Effector CD8-positive, alpha-beta T cell (primary cell): Measurements from ENCODE around the gene ALDOB.
"Not testable (repeated sequence)": the region's sequence is repeated elsewhere in the genome, so short reads cannot be mapped to it uniquely, and the experiment has no call there.

ENCODE experiments used
- DNase-seq: peaks from one replicate; lab custom pipeline; 2025; lab: John Stamatoyannopoulos, UW

Gene ALDOB

DNA sequence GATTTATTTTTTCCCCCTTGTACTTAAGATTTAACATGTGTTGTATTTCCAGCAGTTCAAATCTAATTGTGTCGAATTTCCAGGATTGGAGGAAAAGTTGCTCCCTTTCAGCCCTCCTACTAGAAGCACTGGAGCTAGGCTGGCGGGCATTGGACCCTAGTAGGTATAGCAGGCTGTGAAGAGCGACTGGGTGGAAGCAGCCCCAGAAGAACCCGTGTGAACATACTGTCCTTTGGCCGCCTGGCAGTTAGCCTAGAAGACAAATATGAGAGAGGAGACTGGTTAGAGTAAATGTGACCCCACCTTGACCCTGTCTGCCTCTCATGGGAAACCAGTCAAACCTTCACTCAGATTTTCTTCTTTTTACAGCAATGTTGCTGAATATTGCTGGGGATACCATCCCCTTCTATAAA lies 13.9 kb downstream of the ALDOB start:
- no peak for DNase-seq

DNA sequence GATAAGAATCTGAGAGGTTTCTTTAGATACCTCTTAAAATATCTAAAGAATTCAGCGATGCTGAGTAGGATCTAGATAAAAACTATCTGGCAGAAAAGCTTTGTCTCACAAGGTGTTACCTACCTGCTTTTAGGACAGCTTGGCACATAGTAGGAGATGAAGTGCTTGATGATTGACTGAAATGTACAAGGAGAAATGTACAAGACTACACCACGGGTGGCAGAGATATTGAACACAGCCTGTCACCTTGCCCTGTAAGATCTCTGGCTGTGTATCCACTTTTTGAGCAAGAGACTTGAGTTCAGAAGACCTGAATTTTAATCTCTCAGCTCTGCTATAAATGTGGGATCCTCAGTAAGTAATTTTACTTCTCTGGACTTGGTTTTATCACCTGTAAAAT lies 15.7 kb downstream of the ALDOB start:
- no peak for DNase-seq

DNA sequence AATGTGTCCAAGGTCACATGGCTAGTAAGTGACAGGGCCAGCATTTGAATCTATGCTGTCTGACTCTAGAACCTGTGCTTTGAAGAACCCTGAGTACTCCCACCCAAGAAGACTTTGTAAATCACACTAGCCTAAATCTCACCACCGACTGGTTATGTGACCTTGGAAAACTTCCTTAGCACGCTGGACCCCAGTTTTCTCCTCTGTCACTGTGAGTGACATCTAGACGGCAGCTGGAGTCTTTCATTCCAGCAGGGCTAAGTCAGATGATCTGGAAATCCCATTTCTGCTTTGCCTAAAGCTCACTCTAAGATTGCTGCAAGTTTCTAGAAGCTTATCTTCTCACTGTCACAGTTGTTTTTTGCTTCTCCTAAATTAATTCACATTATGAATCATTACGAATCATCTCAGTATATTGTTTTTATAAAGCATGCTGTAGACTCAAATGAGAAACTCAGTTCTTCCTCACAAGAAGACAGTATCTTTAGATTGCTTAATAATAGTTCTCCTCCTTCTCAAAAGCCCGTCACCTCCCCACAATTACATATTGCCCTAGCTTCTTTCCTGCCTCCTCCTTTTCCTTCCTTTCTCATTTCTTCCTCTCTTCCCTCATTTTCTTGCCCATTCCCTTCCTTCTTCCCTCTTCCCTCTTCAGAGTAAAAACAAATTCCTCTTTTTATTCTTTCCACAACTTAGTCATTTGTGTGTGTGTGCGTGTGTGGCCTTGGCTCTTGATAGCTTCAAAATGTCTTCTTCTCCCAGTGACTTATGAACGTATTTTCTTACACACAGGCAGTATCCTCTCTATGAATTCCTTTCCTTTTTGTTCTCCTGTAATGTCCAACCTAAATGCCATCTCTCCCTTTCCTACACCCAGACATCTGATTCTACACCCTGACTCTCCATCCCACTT lies 16.8 kb downstream of the ALDOB start:
- no peak for DNase-seq

DNA sequence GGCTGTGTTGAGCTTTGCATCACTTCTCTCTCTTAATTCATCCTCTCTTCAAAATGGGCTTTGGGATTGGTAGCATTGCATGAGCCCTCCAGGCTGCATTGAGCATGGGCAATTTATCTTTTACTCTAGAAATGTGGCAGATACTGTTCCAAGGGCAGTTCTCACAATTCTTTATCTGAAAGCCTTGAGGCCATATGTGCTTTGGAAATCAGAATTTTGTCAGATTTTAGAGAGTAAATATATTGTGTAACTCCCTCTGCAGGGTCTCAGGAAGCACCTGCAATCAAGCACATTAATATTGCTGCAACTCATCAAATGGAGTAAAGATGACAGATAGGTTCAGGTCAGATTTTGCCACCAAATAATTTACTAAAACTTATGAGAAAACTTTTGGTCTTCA lies 17.6 kb downstream of the ALDOB start:
- no peak for DNase-seq

DNA sequence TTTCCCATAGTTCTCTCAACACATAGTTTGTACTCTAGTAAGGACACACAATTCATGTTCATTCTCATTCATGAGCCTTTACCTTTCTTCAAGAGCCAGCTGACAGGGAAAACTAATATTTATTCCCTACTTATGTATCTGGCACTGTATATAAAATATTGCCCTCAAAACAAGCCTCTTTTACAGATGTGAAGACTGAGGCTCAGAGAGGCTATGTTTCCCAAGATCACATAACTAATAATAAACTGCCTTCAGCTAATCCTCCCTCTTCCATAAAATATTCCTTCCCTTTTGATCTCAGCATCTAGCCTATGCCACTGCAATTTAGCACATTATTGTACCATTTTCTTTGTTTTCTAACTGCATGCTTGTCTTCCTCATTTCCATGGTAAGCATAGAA lies 18.2 kb downstream of the ALDOB start:
- no peak for DNase-seq

DNA sequence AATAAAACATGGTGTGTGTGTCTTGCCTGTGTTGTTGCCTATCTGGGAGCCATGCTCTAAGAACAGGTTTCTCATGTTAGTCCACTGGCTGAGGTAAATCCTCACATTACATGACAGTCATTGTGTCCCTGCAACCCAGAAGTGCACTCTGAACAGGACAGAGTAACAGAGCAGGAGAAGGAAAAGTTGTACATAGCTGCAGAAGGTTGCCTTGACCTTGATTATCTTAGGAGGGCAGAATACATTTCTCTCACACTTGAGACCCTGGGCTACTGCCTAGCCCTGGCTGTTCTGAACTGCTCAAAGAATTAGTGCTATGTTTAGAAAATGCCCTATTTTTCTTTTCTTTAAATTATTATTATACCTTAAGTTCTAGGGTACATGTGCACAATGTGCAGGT lies 20.0 kb downstream of the ALDOB start:
- no peak for DNase-seq

DNA sequence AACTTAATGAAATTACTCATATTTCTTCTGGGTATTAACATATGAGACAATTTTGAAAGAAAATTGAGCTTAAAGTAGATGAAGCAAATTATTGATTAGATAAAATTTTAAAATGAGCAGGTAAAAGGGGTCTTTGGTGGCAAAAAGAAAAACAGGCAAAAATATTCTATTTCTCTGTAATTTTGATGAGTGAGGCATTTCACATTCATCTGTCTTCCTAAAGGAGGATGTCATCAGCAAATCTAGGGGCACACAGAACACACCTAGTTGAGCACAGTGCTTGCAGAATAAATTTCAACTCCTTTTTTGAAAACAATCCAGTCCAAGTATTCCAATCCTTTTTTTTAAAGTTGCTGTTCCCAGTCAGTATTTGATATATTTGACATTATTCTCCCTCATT lies 20.7 kb downstream of the ALDOB start:
- no peak for DNase-seq

DNA sequence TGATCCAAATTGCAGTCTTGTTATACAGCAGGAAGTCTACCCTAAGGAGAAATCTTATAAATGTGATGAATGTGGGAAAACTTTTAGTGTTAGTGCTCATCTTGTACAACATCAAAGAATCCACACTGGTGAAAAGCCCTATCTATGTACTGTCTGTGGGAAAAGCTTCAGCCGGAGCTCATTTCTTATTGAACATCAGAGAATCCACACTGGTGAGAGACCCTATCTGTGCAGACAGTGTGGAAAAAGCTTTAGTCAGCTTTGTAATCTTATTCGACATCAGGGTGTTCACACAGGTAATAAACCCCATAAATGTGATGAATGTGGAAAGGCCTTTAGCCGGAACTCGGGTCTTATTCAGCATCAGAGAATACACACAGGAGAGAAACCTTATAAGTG lies 26.5 kb downstream of the ALDOB start:
- no peak for DNase-seq

DNA sequence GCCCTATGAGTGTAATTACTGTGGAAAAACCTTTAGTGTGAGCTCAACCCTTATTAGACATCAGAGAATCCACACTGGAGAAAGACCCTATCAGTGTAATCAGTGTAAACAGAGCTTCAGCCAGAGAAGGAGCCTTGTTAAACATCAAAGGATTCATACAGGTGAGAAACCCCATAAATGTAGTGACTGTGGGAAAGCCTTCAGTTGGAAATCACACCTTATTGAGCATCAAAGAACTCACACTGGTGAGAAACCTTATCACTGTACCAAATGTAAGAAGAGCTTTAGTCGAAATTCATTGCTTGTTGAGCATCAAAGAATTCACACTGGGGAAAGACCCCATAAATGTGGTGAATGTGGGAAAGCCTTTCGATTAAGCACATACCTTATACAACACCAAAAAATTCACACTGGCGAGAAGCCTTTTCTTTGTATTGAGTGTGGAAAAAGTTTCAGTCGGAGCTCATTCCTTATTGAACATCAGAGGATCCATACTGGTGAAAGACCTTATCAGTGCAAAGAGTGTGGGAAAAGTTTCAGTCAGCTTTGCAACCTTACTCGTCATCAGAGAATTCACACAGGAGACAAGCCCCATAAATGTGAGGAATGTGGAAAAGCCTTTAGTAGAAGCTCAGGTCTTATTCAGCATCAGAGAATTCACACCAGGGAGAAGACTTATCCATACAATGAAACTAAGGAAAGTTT lies 27.0 kb downstream of the ALDOB start:
- DNase-seq, result no peak

DNA sequence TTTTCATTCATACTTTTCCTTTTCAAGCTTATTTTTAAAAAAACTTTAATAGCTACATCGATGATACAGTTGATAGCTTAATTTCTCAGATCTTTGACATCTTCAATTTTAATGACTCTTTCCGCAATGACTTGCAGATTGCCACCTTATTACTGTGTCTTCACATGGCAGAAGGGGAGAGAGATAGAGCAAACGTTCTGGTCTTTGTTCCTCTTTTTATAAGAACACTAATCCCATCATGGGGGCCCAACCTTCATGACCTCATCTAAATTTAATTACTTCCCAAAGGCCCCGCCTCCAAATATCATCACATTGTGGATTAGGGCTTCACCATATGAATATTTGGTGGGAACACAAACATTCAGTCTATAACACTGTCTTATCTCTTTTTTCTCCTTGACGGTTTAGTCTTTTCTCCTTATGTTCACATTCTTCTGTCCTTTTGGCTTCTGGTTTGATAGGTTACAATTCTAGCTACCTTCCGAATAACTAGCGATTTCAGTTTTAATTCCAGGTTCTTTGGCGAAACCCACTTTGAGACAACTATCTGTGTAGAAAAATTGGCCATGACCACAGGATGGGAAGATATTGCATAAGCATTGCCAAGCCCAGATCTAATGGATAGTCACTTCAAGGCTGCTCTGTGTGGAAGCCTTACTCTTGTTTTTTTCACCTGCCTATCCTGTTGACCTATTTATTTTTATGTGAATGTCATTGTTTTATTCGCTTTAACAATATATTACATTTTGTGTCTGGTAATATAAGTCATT lies 31.9 kb downstream of the ALDOB start:
- no peak for DNase-seq

DNA sequence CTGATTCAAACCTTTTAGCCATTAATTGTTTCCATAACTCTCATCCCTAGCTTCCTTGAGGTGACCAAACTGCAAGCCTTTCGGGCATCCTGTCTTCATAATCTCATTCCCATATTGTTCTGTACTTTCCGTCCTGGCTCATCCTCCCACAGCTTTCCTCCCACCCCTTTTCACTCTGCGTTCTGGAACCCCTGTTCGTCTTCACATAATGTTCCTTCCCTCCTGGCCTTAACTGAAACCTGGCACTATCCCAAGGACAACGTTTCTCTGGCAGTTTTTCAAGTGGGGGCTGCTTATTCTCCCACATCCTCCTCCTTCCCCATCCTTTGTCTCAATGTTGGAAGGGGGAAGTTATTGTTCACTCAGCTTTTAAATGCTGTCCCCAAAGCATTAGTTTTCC lies 35.5 kb downstream of the ALDOB start:
- DNase-seq, result no peak

DNA sequence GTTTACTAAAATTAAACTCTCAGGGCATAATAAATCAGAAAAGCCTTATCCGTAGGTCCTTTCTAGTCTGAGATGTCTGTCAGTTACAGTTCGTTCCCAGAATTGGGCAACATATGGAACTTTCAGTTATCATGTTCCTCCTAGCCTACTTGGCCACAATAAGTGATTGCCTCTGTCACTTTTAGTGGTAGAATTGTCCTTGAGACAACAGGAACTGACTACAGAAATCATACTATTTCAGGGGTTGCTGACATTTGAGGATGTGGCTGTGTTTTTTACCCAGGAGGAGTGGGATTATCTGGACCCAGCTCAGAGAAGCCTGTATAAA lies 36.0 kb downstream of the ALDOB start:
- DNase-seq, result no peak

DNA sequence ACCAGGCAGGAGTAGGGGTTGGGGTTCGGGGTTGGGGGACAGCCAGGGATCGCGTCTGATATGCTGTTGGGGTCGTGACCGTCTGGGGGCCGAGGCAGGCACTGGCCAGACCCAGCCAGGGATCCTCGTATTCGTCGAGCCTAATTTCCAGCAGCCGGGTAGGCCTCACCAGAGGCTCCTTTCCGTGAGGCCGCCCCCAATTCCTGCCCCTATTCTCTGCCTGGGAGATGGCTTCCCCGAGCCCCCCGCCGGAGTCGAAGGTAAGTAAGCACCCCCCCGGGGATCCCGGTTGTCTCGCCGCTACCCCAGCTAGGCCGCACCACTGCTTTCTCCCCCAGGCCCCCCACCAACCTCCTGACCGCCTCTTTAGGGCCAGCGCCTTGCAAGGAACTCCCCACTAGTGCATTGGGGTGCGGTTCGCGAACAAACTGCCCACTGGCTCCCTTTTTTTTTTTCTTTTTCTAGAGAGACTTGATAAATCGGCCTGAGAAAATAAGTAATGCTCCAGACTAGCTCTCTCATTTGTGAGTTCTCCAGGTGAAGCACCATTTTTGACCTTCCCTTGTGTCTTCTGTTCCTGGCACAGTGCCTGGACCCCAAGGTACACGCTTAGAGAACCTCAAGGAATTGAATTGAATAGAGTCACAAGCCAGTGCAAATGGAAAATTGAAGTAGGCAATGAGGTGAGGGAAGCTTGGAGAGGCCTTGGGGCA lies 36.5 kb downstream of the ALDOB start:
- DNase-seq, result no peak

DNA sequence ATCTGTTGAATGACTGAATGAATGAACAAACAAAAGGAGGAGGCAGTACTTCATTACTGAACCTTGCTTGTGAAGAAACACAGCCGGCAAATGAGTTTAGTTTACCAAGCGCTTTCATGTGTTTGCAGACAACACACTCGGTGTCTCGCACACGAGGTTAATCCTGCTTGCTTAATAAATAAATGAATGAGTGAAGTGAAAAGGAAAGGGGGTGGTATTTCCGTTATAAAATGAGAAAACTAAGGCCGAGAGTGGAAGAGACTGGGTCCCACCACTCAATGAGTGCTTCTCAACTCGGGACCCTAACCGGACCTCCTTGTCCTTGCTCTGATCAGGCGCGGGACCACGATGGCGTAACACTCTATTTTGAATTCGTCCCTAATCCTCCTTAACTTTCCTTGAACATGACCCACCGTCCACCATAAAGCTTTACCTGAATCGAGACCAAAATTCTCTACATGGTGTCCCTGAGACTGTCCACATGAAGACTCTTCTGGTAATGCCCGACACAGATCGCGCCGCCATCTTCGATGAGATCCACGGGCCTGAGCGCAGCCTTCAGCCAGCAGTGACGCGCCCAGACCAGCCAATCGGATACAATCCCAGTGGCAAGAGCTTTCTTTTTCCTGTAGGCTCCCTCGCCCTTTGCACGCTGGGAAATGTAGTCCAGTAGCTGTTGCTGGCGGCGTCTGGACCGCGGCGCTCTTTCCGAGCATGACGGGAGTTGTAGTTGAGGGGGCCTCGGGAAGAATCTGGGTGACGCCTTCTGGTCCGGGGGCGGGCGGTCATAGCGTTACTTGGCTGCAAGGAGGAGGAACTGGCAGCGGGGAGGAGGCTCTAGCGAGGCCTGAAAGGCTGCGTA lies 37.3 kb downstream of the ALDOB start, which contains the start of the genes MRPL50 and ZNF189:
Gene MRPL50 (minus strand): TSS at position 551 of the 862 bp plus-strand sequence. CDS start 26 bp downstream, at position 525.
Gene ZNF189 (plus strand): TSS at position 784 of the 862 bp plus-strand sequence. CDS start 306 bp downstream, outside the sequence.
- peak; percentile 93 for DNase-seq

DNA sequence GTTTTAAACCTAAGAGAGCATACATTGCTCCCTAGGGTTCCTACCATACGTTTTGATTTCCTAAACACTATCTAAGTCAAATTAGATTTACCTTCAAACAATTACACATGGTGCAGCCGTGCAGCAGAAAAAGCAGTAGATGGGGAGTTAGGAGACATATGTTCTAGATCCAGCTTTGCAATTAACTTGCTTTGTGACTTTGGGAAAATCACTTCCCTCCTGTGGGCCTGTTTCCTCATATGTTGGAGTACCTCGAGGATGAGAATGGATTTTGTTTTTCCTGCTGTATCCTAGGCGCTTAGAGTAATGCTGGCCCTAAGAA lies 37.9 kb downstream of the ALDOB start:
- no peak for DNase-seq

DNA sequence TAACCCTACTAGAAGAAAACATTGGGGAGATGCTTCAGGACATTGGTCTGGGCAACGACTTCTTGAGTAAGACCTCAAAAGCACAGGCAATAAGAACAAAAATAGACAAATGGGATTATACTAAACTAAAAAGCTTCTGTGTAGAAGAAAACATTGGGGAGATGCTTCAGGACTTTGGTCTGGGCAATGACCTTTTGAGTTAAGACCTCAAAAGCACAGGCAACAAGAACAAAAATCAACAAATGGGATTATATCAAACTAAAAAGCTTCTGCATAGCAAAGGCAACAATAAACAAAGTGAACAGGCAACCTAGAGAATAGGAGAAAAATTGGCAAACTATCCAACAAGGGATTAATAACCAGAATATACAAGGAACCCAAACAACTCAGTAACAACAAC lies 40.9 kb downstream of the ALDOB start:
- no peak for DNase-seq

DNA sequence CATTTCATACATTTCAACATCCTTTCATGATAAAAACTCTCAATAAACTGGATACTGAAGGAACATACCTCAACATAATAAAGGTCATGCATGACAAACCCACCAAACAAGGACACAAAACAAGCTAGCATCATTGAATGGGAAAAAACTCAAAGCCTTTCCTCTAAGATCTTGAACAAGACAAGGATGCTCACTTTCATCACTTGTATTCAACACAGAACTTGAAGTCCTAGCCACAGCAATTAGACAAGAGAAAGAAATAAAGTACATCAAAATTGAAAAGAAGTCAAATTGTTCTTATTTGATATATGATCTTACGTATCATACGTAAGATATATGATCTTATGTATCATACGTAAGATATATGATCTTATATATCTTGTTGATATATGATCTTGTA lies 42.4 kb downstream of the ALDOB start:
- no peak for DNase-seq

DNA sequence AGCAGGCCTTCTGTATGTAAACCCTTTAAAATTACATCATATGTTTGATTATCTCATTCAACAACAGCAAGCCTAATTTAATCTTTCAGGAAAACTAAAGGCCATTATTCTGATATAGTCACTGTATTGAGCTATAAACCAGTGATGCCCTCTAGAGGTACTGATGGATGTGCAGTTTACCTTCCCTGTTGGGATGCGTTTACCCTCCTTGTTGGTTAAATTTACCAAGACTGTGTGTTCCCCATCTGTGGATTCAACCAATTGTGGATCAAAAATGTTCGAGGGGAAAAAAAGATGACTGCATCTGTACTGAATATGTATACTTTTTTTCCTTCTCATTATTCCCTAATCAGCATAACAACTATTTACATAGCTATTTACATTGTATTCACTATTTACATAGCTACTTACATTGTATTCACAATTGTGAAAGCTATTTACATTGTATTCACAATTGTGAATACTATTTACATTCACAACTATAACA lies 47.0 kb downstream of the ALDOB start:
- DNase-seq, result no peak

DNA sequence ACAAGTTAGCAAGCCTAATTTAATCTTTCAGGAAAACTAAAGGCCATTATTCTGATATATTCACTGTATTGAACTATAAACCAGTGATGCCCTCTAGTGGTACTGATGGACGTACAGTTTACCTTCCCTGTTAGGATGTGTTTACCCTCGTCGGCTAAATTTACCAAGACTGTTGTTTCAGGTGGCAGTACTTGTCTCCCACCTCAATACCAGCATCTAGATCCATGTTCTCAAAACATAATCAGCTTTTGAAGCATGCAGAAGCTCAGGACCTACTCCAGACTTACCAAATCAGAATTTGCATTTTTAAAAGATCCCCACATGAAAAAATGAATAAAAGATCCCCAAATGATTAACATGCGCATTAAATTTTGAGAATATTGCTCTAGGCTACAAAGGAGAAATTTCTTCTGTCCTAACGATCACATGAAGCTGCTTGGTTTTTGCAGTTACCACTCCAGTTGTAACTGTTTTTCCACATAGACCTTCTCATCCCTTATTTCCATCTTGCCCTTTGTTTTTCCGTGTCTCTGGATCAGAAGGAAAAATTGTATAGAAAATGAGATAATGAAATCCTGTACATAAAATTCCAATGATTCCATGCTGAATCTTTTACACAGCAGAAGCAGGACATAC lies 47.6 kb downstream of the ALDOB start:
- no peak for DNase-seq

DNA sequence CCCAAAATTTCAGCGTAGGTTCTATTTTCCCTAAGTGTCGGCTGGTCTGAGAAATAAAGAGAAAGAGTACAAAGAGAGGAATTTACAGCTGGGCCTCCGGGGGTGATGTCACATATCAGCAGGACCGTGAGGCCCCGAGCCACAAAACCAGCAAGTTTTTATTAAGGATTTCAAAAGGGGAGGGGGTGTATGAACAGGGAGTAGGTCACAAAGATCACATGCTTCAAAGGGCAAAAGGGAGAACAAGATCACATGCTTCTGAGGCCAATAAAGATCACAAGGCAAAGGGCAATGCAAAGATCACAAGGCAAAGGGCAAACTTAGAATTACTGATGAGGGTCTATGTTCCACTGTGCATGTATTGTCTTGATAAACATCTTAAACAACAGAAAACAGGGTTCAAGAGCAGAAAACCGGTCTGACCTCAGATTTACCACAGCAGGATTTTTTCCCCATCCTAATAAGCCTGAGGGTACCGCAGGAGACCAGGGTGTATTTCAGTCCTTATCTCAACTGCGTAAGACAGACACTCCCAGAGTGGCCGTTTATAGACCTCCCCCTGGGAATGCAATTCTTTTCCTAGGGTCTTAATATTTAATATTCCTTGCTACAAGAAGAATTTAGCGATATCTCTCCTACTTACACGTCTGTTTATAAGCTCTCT lies 50.6 kb downstream of the ALDOB start, which contains the start of gene BAAT:
Gene BAAT (minus strand): TSS at position 134 of the 664 bp plus-strand sequence. CDS start 13,602 bp downstream, outside the sequence.
- DNase-seq, result not testable (repeated sequence)
